Smooth muscle cell (in vitro differentiated cells): ENCODE data around the gene SLC1A5. TPM values are rescaled to one million over a fixed set of nuclear protein-coding genes. Genes with fewer than 3 reads are reported as not detected.
"Not testable (repeated sequence)": the region's sequence is repeated elsewhere in the genome, so short reads cannot be mapped to it uniquely, and the experiment has no call there.

Experiments used
- DNase-seq: peaks from one replicate; lab custom pipeline; 2025; ENCODE audit not compliant: unreplicated experiment; lab: John Stamatoyannopoulos, UW
- H2AFZ ChIP-seq: fragments of 200-600 bp; sonication (generic); 2 replicates; pipeline ENCODE4 v1.6.0; 2016; ENCODE audit warnings: antibody characterized with exemption, low read depth, mild to moderate bottlenecking
- H3F3A ChIP-seq: fragments of 200-600 bp; sonication (generic); 2 replicates; pipeline ENCODE4 v1.6.0; 2017; ENCODE audit warnings: antibody characterized with exemption, low read depth
- H3K27ac ChIP-seq: fragments of 200-600 bp; sonication (generic); 2 replicates; pipeline ENCODE4 v1.5.1; 2016; ENCODE audit warnings: low read depth, mild to moderate bottlenecking
- H3K27me3 ChIP-seq: fragments of 200-600 bp; sonication (generic); 2 replicates; pipeline ENCODE4 v1.6.1; 2016; ENCODE audit warnings: low read depth, mild to moderate bottlenecking
- H3K36me3 ChIP-seq: fragments of 200-600 bp; sonication (generic); 2 replicates; pipeline ENCODE4 v1.5.1; 2016; ENCODE audit warnings: low read depth
- H3K4me1 ChIP-seq: fragments of 200-600 bp; sonication (generic); 2 replicates; pipeline ENCODE4 v1.5.1; 2016; ENCODE audit warnings: low read depth
- H3K4me2 ChIP-seq: fragments of 200-600 bp; sonication (generic); 2 replicates; pipeline ENCODE4 v1.6.0; 2016; ENCODE audit warnings: mild to moderate bottlenecking
- H3K4me3 ChIP-seq: fragments of 200-600 bp; sonication (generic); 2 replicates; pipeline ENCODE4 v1.5.1; 2016; ENCODE audit warnings: mild to moderate bottlenecking
- H3K79me2 ChIP-seq: fragments of 200-600 bp; sonication (generic); 2 replicates; pipeline ENCODE4 v1.6.0; 2016; ENCODE audit warnings: low read depth, mild to moderate bottlenecking
- H3K9ac ChIP-seq: fragments of 200-600 bp; sonication (generic); 2 replicates; pipeline ENCODE4 v1.6.0; 2016; ENCODE audit warnings: low read depth
- H3K9me3 ChIP-seq: fragments of 200-600 bp; sonication (generic); replicated peaks from 2 replicates; pipeline ENCODE4 v1.5.1; 2016; ENCODE audit warnings: low read depth
- H4K20me1 ChIP-seq: fragments of 200-600 bp; sonication (generic); 2 replicates; pipeline ENCODE4 v1.6.0; 2016; ENCODE audit warnings: low read depth
- WGBS: methylation state at CpG from one replicate; pipeline ENCODE4 v1.1.7; 2016; ENCODE audit warnings: low lambda C conversion rate; 5-methylcytosine and 5-hydroxymethylcytosine counted together
- polyA plus RNA-seq: library from polyadenylated mRNA; unstranded; fragments of >200 nt; fragmentation: Nextera tagmentation; extraction: Ambion mirVana; gene quantifications from 2 replicates; pipeline ENCODE4 v1.2.1, GENCODE V29; 2016
- total RNA-seq: library from RNA; depleted of rRNA; stranded (reverse); fragments of >200 nt; gene quantifications from 2 replicates; pipeline ENCODE4 v1.2.3, GENCODE V29; 2014
- TF ChIP-seq, protein P1 (sequence below): fragments of 200-600 bp; sonication (generic); IDR thresholded peaks from 2 replicates; pipeline ENCODE4 v1.5.1; 2017; ENCODE audit warnings: borderline replicate concordance, mild to moderate bottlenecking, antibody characterized with exemption; ENCODE audit not compliant: insufficient read depth, poor library complexity, severe bottlenecking

Gene SLC1A5
- total and polyA plus RNA-seq, 2 experiments from 2014 or later, result 101 to 231 TPM

- 98% methylated on average over 13 of the region's 13 CpGs for WGBS
- Histone ChIP-seq H3F3A (no peaks in the 10 kb centered on the region), H4K20me1 (no peaks in the 10 kb centered on the region), H3K36me3 (no peaks in the 10 kb centered on the region), H3K79me2 (no peaks in the 10 kb centered on the region), H3K27me3 (no peaks in the 10 kb centered on the region), H3K4me3 (no peak overlapping the region), H2AFZ (no peak overlapping the region), H3K27ac (no peak overlapping the region), H3K9me3 (no peaks in the 10 kb centered on the region), H3K4me1 (peaks cover 3% of the 10 kb centered on the region), H3K9ac (no peak overlapping the region), H3K4me2 (no peak overlapping the region)
- TF ChIP-seq, protein P1, sequence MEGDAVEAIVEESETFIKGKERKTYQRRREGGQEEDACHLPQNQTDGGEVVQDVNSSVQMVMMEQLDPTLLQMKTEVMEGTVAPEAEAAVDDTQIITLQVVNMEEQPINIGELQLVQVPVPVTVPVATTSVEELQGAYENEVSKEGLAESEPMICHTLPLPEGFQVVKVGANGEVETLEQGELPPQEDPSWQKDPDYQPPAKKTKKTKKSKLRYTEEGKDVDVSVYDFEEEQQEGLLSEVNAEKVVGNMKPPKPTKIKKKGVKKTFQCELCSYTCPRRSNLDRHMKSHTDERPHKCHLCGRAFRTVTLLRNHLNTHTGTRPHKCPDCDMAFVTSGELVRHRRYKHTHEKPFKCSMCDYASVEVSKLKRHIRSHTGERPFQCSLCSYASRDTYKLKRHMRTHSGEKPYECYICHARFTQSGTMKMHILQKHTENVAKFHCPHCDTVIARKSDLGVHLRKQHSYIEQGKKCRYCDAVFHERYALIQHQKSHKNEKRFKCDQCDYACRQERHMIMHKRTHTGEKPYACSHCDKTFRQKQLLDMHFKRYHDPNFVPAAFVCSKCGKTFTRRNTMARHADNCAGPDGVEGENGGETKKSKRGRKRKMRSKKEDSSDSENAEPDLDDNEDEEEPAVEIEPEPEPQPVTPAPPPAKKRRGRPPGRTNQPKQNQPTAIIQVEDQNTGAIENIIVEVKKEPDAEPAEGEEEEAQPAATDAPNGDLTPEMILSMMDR, result no peak
- DNase-seq, result no peak
Observed at GRCh38 chr19:46809534-46810272, 21.3 kb upstream of the SLC1A5 start.

- 68% methylated on average over 7 of the region's 7 CpGs for WGBS
- DNase-seq, result no peak
- Histone ChIP-seq H3F3A (no peaks in the 10 kb centered on the region), H3K4me2 (no peak overlapping the region), H3K36me3 (no peaks in the 10 kb centered on the region), H3K4me1 (no peaks in the 10 kb centered on the region), H3K27ac (no peak overlapping the region), H2AFZ (no peak overlapping the region), H3K79me2 (no peaks in the 10 kb centered on the region), H3K9ac (no peak overlapping the region), H3K27me3 (no peaks in the 10 kb centered on the region), H3K4me3 (no peak overlapping the region), H3K9me3 (no peaks in the 10 kb centered on the region), H4K20me1 (no peaks in the 10 kb centered on the region)
- TF ChIP-seq, protein P1, result no peak
Observed at GRCh38 chr19:46806656-46807055, 18.3 kb upstream of the SLC1A5 start.

DNA sequence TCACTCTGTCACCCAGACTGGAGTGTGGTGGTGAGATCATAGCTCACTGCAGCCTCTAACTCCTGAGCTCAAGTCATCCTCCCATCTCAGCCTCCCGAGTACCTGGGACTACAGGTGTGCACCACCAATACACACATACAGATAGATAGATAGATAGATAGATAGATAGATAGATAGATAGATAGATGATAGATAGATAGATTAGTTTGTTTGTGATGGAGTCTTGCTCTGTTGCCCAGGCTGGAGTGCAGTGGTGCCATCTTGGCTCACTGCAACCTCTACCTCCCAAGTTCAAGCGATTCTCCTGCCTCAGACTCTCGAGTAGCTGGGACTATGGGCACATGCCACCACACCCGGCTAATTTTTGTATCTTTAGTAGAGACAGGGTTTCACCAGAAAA is 16.0 kb upstream of the SLC1A5 start:
- not testable (repeated sequence) for H3K36me3 ChIP-seq, H3K4me2 ChIP-seq, H3K79me2 ChIP-seq, H3F3A ChIP-seq, H3K27ac ChIP-seq, H4K20me1 ChIP-seq, H3K27me3 ChIP-seq, DNase-seq, H3K9me3 ChIP-seq, H2AFZ ChIP-seq, H3K9ac ChIP-seq, H3K4me1 ChIP-seq, H3K4me3 ChIP-seq
- WGBS, result 93% methylated on average over 4 of the region's 4 CpGs

DNA sequence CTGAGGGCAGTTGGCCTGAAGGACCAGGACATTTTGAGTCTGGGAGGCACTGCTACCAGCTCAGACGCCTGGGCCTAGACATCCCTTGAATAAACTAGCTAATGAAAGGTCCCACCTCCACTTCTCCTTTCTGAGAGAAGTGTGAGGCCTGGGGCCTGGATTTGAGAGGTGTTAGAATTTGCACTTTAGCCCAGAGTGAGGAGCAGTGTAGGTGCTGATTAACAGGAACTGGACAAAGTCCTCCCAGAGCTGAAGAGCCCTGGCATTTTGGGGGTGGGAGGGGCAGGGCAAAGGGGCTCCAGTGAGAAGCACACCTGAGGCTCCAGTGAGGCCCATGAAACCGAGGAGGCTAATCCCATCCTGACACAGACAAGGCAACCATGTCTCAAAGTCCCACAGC is 15.2 kb upstream of the SLC1A5 start:
- no peaks in the 10 kb centered on the region for H3K9me3 ChIP-seq
- no peak overlapping the region for H3K4me2 ChIP-seq
- no peaks in the 10 kb centered on the region for H3K36me3 ChIP-seq
- TF ChIP-seq, protein P1, result no peak
- H3K4me3 ChIP-seq, result no peak overlapping the region
- no peak for DNase-seq
- H3K27me3 ChIP-seq, result no peaks in the 10 kb centered on the region
- no peak overlapping the region for H2AFZ ChIP-seq
- no peak overlapping the region for H3K9ac ChIP-seq
- 83% methylated on average over 2 of the region's 2 CpGs for WGBS
- no peaks in the 10 kb centered on the region for H3K79me2 ChIP-seq
- H3K4me1 ChIP-seq, result no peaks in the 10 kb centered on the region
- no peaks in the 10 kb centered on the region for H4K20me1 ChIP-seq
- H3F3A ChIP-seq, result no peaks in the 10 kb centered on the region
- H3K27ac ChIP-seq, result no peak overlapping the region
